HepG2 (cell line): ENCODE data around the gene NLRP8. TPM values are rescaled to one million over a fixed set of nuclear protein-coding genes. Genes with fewer than 3 reads are reported as not detected.
"Not testable (repeated sequence)": the region's sequence is repeated elsewhere in the genome, so short reads cannot be mapped to it uniquely, and the experiment has no call there.

Experiments used
- ATAC-seq: fragments of 200-7000 bp; cut with Tn5 transposase; 3 replicates; pipeline ENCODE4 v1.9.1; 2020; ENCODE audit warnings: mild to moderate bottlenecking, moderate library complexity
- BruUV-seq: library from RNA; stranded (reverse); fragments of 400-500 nt; replicated peaks from 2 replicates; lab custom pipeline; 2021; lab: Mats Ljungman, UMichigan
- CTCF ChIA-PET: fragments of 300-600 bp; formaldehyde crosslinking; extraction: SDS; loops from one replicate; lab custom pipeline; 2021; ENCODE audit warnings: low total read pairs, inconsistent platforms, low intra/inter-chr PET ratio; lab: Yijun Ruan, JAX
- POLR2A ChIA-PET: fragments of 350-600 bp; sonication (Branson Sonifier 250); formaldehyde crosslinking; loops from one replicate; lab custom pipeline; 2020; ENCODE audit warnings: antibody characterized with exemption, inconsistent platforms; lab: Yijun Ruan, JAX
- DNase-seq: peaks from one replicate; pipeline ENCODE4 v3.0.0-alpha.2; 2015; ENCODE audit warnings: low spot score
- FAIRE-seq: peaks from 3 replicates; lab custom pipeline; 2011; peaks lifted over from hg19 to GRCh38; lab: Jason Lieb, UNC
- H2AFZ ChIP-seq: one replicate; pipeline ENCODE4 v1.6.1; 2011; ENCODE audit warnings: low read length, inconsistent platforms
- H3K27ac ChIP-seq: fragments of 300-600 bp; 3 replicates; pipeline ENCODE4 v1.8.0; 2011; ENCODE audit warnings: mixed run types, mild to moderate bottlenecking, mixed read lengths, low read length, inconsistent platforms; ENCODE audit not compliant: insufficient read depth; ENCODE audit errors: extremely low read length
- H3K27me3 ChIP-seq, 2 experiments: fragments of 200-600 bp in 1 of 2; 2 replicates in 1 of 2; 3 replicates in 1 of 2; pipeline versions ENCODE4 v1.6.0 to v1.8.0; 2011; ENCODE audit warnings: low read length in 2 of 2, mild to moderate bottlenecking in 2 of 2, moderate library complexity in 2 of 2, inconsistent platforms in 1 of 2; ENCODE audit not compliant: insufficient read depth in 2 of 2, control insufficient read depth in 1 of 2
- H3K36me3 ChIP-seq, 2 experiments: fragments of 200-600 bp in 1 of 2; replicated peaks in 1 of 2; 2 replicates in 1 of 2; 3 replicates in 1 of 2; pipeline versions ENCODE4 v1.5.1 to v1.8.0; 2011; ENCODE audit warnings: low read length in 2 of 2, inconsistent platforms in 1 of 2; ENCODE audit not compliant: insufficient read depth in 2 of 2, control insufficient read depth in 1 of 2
- H3K4me1 ChIP-seq: 2 replicates; pipeline ENCODE4 v1.5.1; 2012; ENCODE audit warnings: low read length, inconsistent platforms; ENCODE audit not compliant: insufficient read depth
- H3K4me2 ChIP-seq: 2 replicates; pipeline ENCODE4 v1.6.0; 2011; ENCODE audit warnings: low read depth, low read length, inconsistent platforms
- H3K4me3 ChIP-seq, 3 experiments: fragments of 200-600 bp in 1 of 3; sonication (generic), shearing (Covaris generic) in 1 of 3; replicated peaks in 1 of 3; 2 replicates each; pipeline ENCODE4 v1.5.1; 2011 to 2016; ENCODE audit warnings: low read length in 3 of 3, inconsistent platforms in 2 of 3, low read depth in 2 of 3, mild to moderate bottlenecking in 2 of 3, control low read depth in 1 of 3, mixed read lengths in 1 of 3; ENCODE audit not compliant: insufficient read depth in 1 of 3
- H3K79me2 ChIP-seq: one replicate; pipeline ENCODE4 v1.6.1; 2011; ENCODE audit warnings: low read length, inconsistent platforms; ENCODE audit not compliant: insufficient read depth
- H3K9ac ChIP-seq: 2 replicates; pipeline ENCODE4 v1.6.0; 2011; ENCODE audit warnings: mild to moderate bottlenecking, low read depth, low read length, inconsistent platforms; ENCODE audit not compliant: insufficient read depth
- H3K9me3 ChIP-seq: 2 replicates; pipeline ENCODE4 v1.5.1; 2012; ENCODE audit warnings: mild to moderate bottlenecking, low read length
- H4K20me1 ChIP-seq: 2 replicates; pipeline ENCODE4 v1.6.0; 2011; ENCODE audit warnings: inconsistent platforms, mild to moderate bottlenecking, low read length, moderate library complexity; ENCODE audit not compliant: insufficient read depth
- FOSL2 ChIP-seq: sonication (generic); formaldehyde crosslinking; IDR thresholded peaks from 2 replicates; pipeline ENCODE4 v1.4.0; 2020; ENCODE audit warnings: missing genetic modification reagents
- FOXO1 ChIP-seq: sonication (generic); formaldehyde crosslinking; IDR thresholded peaks from 2 replicates; pipeline ENCODE4 v1.4.0; 2020; ENCODE audit warnings: missing genetic modification reagents
- GFI1 ChIP-seq: sonication (generic); formaldehyde crosslinking; IDR thresholded peaks from 2 replicates; pipeline ENCODE4 v1.5.0; 2020; ENCODE audit warnings: missing genetic modification reagents, mild to moderate bottlenecking, borderline replicate concordance
- KAT8 ChIP-seq: IDR thresholded peaks from 2 replicates; pipeline ENCODE4 v1.6.1; 2016; ENCODE audit warnings: missing genetic modification reagents, missing compliant biosample characterization
- NFATC3 ChIP-seq: sonication (generic); formaldehyde crosslinking; IDR thresholded peaks from 2 replicates; pipeline ENCODE4 v1.5.1; 2020; ENCODE audit warnings: mild to moderate bottlenecking, missing genetic modification reagents
- SNAPC4 ChIP-seq: sonication (generic); formaldehyde crosslinking; IDR thresholded peaks from 2 replicates; pipeline ENCODE4 v1.4.0; 2020; ENCODE audit warnings: mild to moderate bottlenecking, missing genetic modification reagents
- SP5 ChIP-seq: IDR thresholded peaks from 2 replicates; pipeline ENCODE4 v1.6.1; 2016; ENCODE audit warnings: low read depth, borderline replicate concordance
- THAP7 ChIP-seq: sonication (generic); formaldehyde crosslinking; IDR thresholded peaks from 2 replicates; pipeline ENCODE4 v1.8.1; 2023; ENCODE audit warnings: mild to moderate bottlenecking, missing genetic modification reagents
- TMF1 ChIP-seq: sonication (generic); formaldehyde crosslinking; IDR thresholded peaks from 2 replicates; pipeline ENCODE4 v1.8.1; 2022; ENCODE audit warnings: low read depth, missing genetic modification reagents
- U2AF2 ChIP-seq: fragments of 200-400 bp; formaldehyde crosslinking; IDR thresholded peaks from 2 replicates; pipeline ENCODE4 v1.6.1; 2017; ENCODE audit warnings: low read depth, mild to moderate bottlenecking, low read length
- ZFP36L1 ChIP-seq: sonication (generic); formaldehyde crosslinking; IDR thresholded peaks from 2 replicates; pipeline ENCODE4 v1.8.0; 2022; ENCODE audit warnings: mild to moderate bottlenecking, missing genetic modification reagents, moderate library complexity
- ZNF766 ChIP-seq: sonication (generic); formaldehyde crosslinking; IDR thresholded peaks from 2 replicates; pipeline ENCODE4 v1.5.0; 2020; ENCODE audit warnings: missing genetic modification reagents, borderline replicate concordance
- WGBS: methylation state at CpG from one replicate; pipeline ENCODE4 v1.1.6; 2017; ENCODE audit warnings: low lambda C conversion rate; 5-methylcytosine and 5-hydroxymethylcytosine counted together
- in situ Hi-C: cut with HindIII; loops from 2 replicates; pipeline ENCODE4 v1.10.0; 2017; ENCODE audit warnings: low pct_unique_long_range_greater_than_20kb; ENCODE audit not compliant: extremely low pct_ligation_motif_present
- intact Hi-C: fragments of 100-400 bp; cut with micrococcal nuclease; formaldehyde crosslinking; loops from one replicate; pipeline ENCODE4 v1.10.0; 2022; ENCODE audit not compliant: unreplicated experiment
- polyA plus RNA-seq, 8 experiments: library from polyadenylated mRNA; depleted of rRNA in 3 of 8; stranded (reverse) in 7 of 8; unstranded in 1 of 8; fragments of >200 nt; fragmentation: Illumina TruSeq in 4 of 8; extraction: Trizol in 4 of 8; gene quantifications; 2 replicates each; pipeline versions ENCODE4 v1.2.1 to v1.2.3, GENCODE V29; 2011 to 2016; ENCODE audit warnings: low read depth in 4 of 8, missing spikeins in 1 of 8, mixed read lengths in 1 of 8; ENCODE audit not compliant: insufficient read depth in 1 of 8
- total RNA-seq, 5 experiments: library from RNA; depleted of rRNA; stranded (reverse); fragments of >200 nt; fragmentation: Illumina TruSeq; extraction: Trizol; gene quantifications; 2 replicates each; pipeline ENCODE4 v1.2.3, GENCODE V29; 2016; ENCODE audit warnings: low read depth in 1 of 5

NLRP8 gene
- total and polyA plus RNA-seq, 2 of the 13 experiments (the other 11 are each of a cell fraction or from before 2014, with no cell fraction given), result not detected

GRCh38 chr19:55929258-55929657 lies 18.4 kb upstream of the NLRP8 start:
- H3K4me3 ChIP-seq, H2AFZ ChIP-seq, in situ Hi-C loops, H3K4me2 ChIP-seq, BruUV-seq, H3K36me3 ChIP-seq, CTCF ChIA-PET, H3K4me1 ChIP-seq, H3K27ac ChIP-seq, H3K9me3 ChIP-seq, ATAC-seq, H3K79me2 ChIP-seq, FAIRE-seq, intact Hi-C loops, H3K9ac ChIP-seq, DNase-seq, POLR2A ChIA-PET, H4K20me1 ChIP-seq: not testable (repeated sequence)
- H3K27me3 ChIP-seq, result peaks cover 1 to 13% of the 10 kb centered on the region in 2 experiments; a peak in 4 of 5 replicates
- WGBS, result 31% methylated on average over 5 of the region's 5 CpGs

- ATAC-seq (no peak), DNase-seq (no peak), FAIRE-seq (no peak)
- Histone ChIP-seq H3K79me2 (no peaks in the 10 kb centered on the region), H2AFZ (no peak overlapping the region), H3K4me2 (no peak overlapping the region), H3K4me1 (no peaks in the 10 kb centered on the region), H3K4me3 (no peak overlapping the region), H3K27ac (no peak overlapping the region), H3K36me3 (no peaks in the 10 kb centered on the region), H3K9ac (no peak overlapping the region), H4K20me1 (no peaks in the 10 kb centered on the region), H3K9me3 (no peaks in the 10 kb centered on the region), H3K27me3 (peaks cover 1 to 18% of the 10 kb centered on the region in 2 experiments)
- ChIA-PET CTCF (no interaction called here), POLR2A (no interaction called here)
- WGBS, result 31% methylated on average over 11 of the region's 14 CpGs
- intact Hi-C loops, result no loop called here
- BruUV-seq, result no TSS peak
- in situ Hi-C loops, result no loop called here
- TF ChIP-seq THAP7 (CRISPR knock-in tag), result no peak
- TF ChIP-seq FOSL2, result no peak
- no peak for TF ChIP-seq FOXO1 (CRISPR knock-in tag)
- TF ChIP-seq NFATC3 (CRISPR knock-in tag), result no peak
- no peak for TF ChIP-seq ZNF766 (CRISPR knock-in tag)
- no peak for TF ChIP-seq GFI1 (CRISPR knock-in tag)
- no peak for TF ChIP-seq U2AF2
- TF ChIP-seq ZFP36L1, result no peak
- TF ChIP-seq SNAPC4 (CRISPR knock-in tag), result no peak
- no peak for TF ChIP-seq TMF1 (CRISPR knock-in tag)
- no peak for TF ChIP-seq SP5 (CRISPR knock-in tag)
- no peak for TF ChIP-seq KAT8 (CRISPR knock-in tag)
Observed at GRCh38 chr19:55930996-55931515, 16.6 kb upstream of the NLRP8 start.
